Transverse colon (tissue), 4 donors: ENCODE measurements around the gene PARVA. TPM values are rescaled to one million over a fixed set of nuclear protein-coding genes. Genes with fewer than 3 reads are reported as not detected.

Source experiments
- DNase-seq: peaks from one replicate; pipeline ENCODE4 v3.0.0-alpha.2; 2019
- H3K27ac ChIP-seq, 4 donors: fragments of 200-600 bp; sonication (generic); 2 replicates each; pipeline ENCODE4 v1.5.1; 2016 to 2018; ENCODE audit warnings: inconsistent platforms in 4 of 4
- H3K27me3 ChIP-seq: fragments of 200-600 bp; sonication (generic); 2 replicates; pipeline ENCODE4 v1.5.1; 2017; ENCODE audit warnings: inconsistent platforms
- H3K36me3 ChIP-seq, 4 donors: fragments of 200-600 bp; sonication (generic); 2 replicates each; pipeline ENCODE4 v1.5.1; 2017 to 2019; ENCODE audit warnings: inconsistent platforms in 4 of 4
- H3K4me1 ChIP-seq, 4 donors: fragments of 200-600 bp; sonication (generic); 2 replicates each; pipeline ENCODE4 v1.5.1; 2017 to 2020; ENCODE audit warnings: inconsistent platforms in 4 of 4
- H3K4me3 ChIP-seq, 4 donors: fragments of 200-600 bp; sonication (generic); 1 replicate in 1 of 4; 2 replicates in 3 of 4; pipeline versions ENCODE4 v1.5.1 to v1.6.1; 2017 to 2019; ENCODE audit warnings: inconsistent platforms in 4 of 4
- H3K9me3 ChIP-seq, 2 donors: fragments of 200-600 bp; sonication (generic); 2 replicates each; pipeline ENCODE4 v1.5.1; 2017 to 2019; ENCODE audit warnings: inconsistent platforms in 2 of 2
- EP300 ChIP-seq: sonication (generic); formaldehyde crosslinking; IDR thresholded peaks from one replicate; pipeline ENCODE4 v1.6.1; 2017; ENCODE audit warnings: antibody characterized with exemption, low read depth
- POLR2A ChIP-seq: fragments of 450-650 bp; IDR thresholded peaks from one replicate; pipeline ENCODE4 v1.6.1; 2016; ENCODE audit warnings: antibody characterized with exemption, mild to moderate bottlenecking, moderate library complexity
- POLR2AphosphoS5 ChIP-seq, 3 donors: sonication (generic); formaldehyde crosslinking; IDR thresholded peaks; one replicate each; pipeline ENCODE4 v1.6.1; 2016; ENCODE audit warnings: antibody characterized with exemption in 3 of 3
- WGBS, 2 donors: methylation state at CpG; one replicate each; pipeline ENCODE4 v1.1.5; 2018; ENCODE audit warnings: low coverage in 1 of 2; 5-methylcytosine and 5-hydroxymethylcytosine counted together
- in situ Hi-C, 4 donors: fragments of 200-750 bp; cut with MboI; loops; one replicate each; pipeline versions ENCODE4 v1.15.0 to v1.15.1; 2017; ENCODE audit warnings: low sequenced_read_pairs in 3 of 4, low pct_ligation_motif_present in 1 of 4, low pct_unique_long_range_greater_than_20kb in 1 of 4
- intact Hi-C: fragments of 100-400 bp; cut with DNase I; formaldehyde crosslinking; loops from one replicate; pipeline ENCODE4 v1.15.1; 2023; ENCODE audit warnings: low total_unique reads
- total RNA-seq, 4 donors: library from RNA; depleted of rRNA; stranded (reverse); fragments of >200 nt; gene quantifications; one replicate each; pipeline ENCODE4 v1.1.0, GENCODE V29; 2016
- TF ChIP-seq, protein P1 (sequence below), 5 experiments: fragments of 200-600 bp in 3 of 5; fragments of 450-650 bp in 2 of 5; sonication (generic) in 3 of 5; IDR thresholded peaks; 1 replicate in 2 of 5; 2 replicates in 3 of 5; pipeline ENCODE4 v1.5.1; 2016 to 2017; ENCODE audit warnings: antibody characterized with exemption in 5 of 5, inconsistent platforms in 3 of 5, mild to moderate bottlenecking in 2 of 5, moderate library complexity in 1 of 5

The PARVA gene
- total RNA-seq, 4 donors from 2014 or later, result 34.3 to 82.0 (median 45.1) TPM

DNA sequence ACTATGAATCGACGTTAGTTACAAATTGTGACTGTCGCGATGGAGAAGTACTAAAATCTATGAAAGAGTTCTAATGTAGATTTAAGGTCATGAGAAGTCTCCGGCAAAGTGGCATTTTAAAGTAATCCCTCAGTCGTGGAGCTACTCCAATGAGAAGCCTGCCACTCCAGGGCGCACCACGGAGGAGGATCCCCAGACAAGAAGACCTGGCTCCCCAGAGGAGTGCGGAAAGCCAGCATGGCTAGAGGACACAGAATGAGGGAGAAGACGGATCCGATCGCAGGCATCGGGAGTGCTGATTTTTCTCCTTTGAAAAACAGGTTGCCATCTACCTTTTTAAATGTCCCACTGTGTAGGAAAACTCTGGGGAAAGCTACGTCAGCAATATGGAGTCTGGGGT is 155.2 kb downstream of the PARVA start:
- 96 to 97% methylated on average over 9 to 14 of the region's 14 CpGs for WGBS, 2 donors

DNA sequence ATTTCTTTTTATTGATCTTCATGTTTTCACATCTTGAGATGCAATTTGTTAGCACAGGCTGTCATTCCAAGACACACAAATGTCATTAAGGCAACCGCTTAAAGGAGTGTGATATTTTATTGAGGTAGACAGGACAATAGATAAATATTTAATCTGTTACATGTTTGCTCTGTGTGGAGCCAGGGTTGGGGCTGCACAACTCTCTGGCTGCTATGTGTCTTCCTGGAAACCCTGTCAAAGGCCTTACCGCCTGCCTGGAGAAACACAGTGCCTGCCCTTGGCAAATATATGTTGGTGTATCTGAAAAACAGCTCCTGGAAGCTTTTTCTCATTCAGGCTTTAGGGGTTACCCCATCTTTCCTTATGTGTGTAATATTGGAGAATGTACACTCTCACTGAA is 157.2 kb downstream of the PARVA start:
- in situ Hi-C loops (no loop called here), intact Hi-C loops (no loop called here)
- Histone ChIP-seq H3K4me1 (peaks cover 4 to 11% (median 9%) of the 10 kb centered on the region in 4 donors), H3K27ac (no peak overlapping the region), H3K36me3 (no peaks in the 10 kb centered on the region), H3K9me3 (no peaks in the 10 kb centered on the region), H3K4me3 (no peak overlapping the region), H3K27me3 (no peaks in the 10 kb centered on the region)
- DNase-seq, result no peak
- TF ChIP-seq POLR2AphosphoS5 (IDR thresholded peaks at IDR 0.05) (no peak), EP300 (no peak)
- WGBS, 2 donors, result 24 to 47% methylated on average over 2 of the region's 2 CpGs

More for the DNA sequence above, 155.2 kb downstream of the PARVA start:
- TF ChIP-seq POLR2A (no peak), EP300 (no peak), POLR2AphosphoS5 (IDR thresholded peaks at IDR 0.05) (no peak)
- TF ChIP-seq, protein P1, sequence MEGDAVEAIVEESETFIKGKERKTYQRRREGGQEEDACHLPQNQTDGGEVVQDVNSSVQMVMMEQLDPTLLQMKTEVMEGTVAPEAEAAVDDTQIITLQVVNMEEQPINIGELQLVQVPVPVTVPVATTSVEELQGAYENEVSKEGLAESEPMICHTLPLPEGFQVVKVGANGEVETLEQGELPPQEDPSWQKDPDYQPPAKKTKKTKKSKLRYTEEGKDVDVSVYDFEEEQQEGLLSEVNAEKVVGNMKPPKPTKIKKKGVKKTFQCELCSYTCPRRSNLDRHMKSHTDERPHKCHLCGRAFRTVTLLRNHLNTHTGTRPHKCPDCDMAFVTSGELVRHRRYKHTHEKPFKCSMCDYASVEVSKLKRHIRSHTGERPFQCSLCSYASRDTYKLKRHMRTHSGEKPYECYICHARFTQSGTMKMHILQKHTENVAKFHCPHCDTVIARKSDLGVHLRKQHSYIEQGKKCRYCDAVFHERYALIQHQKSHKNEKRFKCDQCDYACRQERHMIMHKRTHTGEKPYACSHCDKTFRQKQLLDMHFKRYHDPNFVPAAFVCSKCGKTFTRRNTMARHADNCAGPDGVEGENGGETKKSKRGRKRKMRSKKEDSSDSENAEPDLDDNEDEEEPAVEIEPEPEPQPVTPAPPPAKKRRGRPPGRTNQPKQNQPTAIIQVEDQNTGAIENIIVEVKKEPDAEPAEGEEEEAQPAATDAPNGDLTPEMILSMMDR (IDR thresholded peaks at IDR 0.05), result no peak
- Histone ChIP-seq H3K9me3 (no peaks in the 10 kb centered on the region), H3K4me1 (peaks cover under 1 to 9% (median 2%) of the 10 kb centered on the region in 4 donors), H3K4me3 (no peak overlapping the region), H3K36me3 (no peaks in the 10 kb centered on the region), H3K27me3 (no peaks in the 10 kb centered on the region), H3K27ac (no peak overlapping the region)
- in situ Hi-C loops, result no loop called here
- intact Hi-C loops, result no loop called here
- no peak for DNase-seq

DNA sequence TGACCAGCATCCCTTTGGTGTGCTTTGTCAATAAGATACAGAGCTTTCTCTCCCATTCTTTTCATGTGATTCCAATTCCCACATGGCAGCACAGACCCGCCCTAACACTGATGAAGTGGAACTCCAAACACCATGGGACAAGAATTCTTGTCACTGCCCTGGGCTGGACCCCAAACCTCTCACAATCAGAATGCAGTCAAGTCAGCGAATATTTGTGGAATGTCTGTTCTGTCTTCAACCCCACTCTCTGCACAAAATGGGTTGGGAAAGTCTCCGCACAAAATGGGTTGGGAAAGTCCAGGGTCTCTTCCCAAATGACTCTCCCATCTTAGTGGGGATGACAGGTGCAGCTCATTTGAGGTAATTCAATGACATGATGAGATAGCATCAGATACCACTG is 157.9 kb downstream of the PARVA start:
- DNase-seq, result no peak
- H3K27ac ChIP-seq, result no peak overlapping the region
- intact Hi-C loops, result no loop called here
- H3K4me3 ChIP-seq, result no peak overlapping the region
- no peaks in the 10 kb centered on the region for H3K27me3 ChIP-seq
- peaks cover 7 to 11% (median 9%) of the 10 kb centered on the region in 4 donors for H3K4me1 ChIP-seq
- in situ Hi-C loops, result no loop called here
- no peaks in the 10 kb centered on the region for H3K9me3 ChIP-seq
- H3K36me3 ChIP-seq, result no peaks in the 10 kb centered on the region
- TF ChIP-seq POLR2AphosphoS5 (IDR thresholded peaks at IDR 0.05) (no peak), EP300 (no peak), POLR2A (no peak)
- TF ChIP-seq, protein P1 (IDR thresholded peaks at IDR 0.05), result no peak
- 94% methylated on average over 3 of the region's 3 CpGs; no CpG with 5 or more reads in 1 of the 2 donors for WGBS, 2 donors

DNA sequence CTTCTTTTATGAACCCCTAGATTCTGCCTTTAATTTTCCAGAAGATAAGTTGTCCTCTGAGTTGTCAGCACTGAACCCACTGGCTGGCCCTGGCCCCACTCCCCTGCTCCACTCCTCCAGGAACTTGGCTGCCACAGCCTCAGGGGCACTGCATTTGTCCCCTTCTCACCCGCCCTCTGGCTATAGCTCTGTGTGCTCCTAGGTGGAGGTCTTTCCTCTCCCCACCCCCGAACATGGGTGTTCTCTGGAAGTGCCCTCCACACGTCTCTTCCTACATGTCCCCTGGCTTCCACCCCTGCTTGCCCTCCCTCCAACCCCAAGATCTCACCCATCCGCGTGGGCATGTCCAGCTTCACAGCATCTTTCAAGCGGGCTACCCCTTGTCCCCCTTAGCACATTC is 159.2 kb downstream of the PARVA start:
- in situ Hi-C loops (no loop called here), intact Hi-C loops (no loop called here)
- H3K4me3 ChIP-seq, result no peak overlapping the region
- no peak for DNase-seq
- H3K4me1 ChIP-seq, result peaks cover 12 to 22% (median 17%) of the 10 kb centered on the region in 4 donors
- H3K36me3 ChIP-seq, result no peaks in the 10 kb centered on the region
- TF ChIP-seq POLR2A (no peak), POLR2AphosphoS5 (IDR thresholded peaks at IDR 0.05) (no peak), EP300 (no peak)
- TF ChIP-seq, protein P1 (IDR thresholded peaks at IDR 0.05), result no peak
- H3K9me3 ChIP-seq, result no peaks in the 10 kb centered on the region
- H3K27ac ChIP-seq, result no peak overlapping the region
- 86 to 91% methylated on average over 3 to 6 of the region's 6 CpGs for WGBS, 2 donors
- H3K27me3 ChIP-seq, result no peaks in the 10 kb centered on the region

DNA sequence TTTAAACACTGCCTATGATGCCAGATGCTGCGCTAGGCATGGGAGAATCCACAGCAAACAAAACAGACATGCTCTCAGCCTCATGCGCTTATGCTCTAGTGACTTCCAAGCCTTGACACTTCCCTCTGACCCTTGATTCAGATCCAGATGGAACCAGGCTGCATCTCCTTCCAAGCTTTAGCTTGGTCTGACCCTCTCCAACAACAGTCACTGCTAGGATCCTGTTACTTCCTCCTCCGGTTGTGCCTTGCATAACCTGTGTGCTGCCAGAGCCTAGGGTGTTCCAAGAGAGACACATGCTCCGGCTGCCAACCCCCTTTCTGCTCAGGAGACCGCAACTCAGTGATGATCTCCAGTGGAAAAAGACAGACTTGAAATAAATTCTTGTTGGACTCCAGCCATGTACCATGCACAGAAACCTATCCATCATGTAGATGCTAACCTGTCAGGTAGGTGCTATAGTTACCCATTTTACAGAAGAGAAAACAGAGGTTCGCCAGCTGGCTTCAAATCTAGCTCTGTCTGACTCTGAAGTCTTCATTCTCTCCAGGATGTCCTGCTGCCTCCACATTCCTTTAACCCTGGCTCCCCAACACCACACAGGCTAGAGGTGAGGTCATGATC is 160.5 kb downstream of the PARVA start:
- H3K27ac ChIP-seq, result peak overlapping the region in 3 of 4 donors; percentile 74 to 79 (median 76)
- no peak for DNase-seq
- no peak overlapping the region for H3K4me3 ChIP-seq
- intact Hi-C loops, result no loop called here
- no peaks in the 10 kb centered on the region for H3K36me3 ChIP-seq
- peaks cover 12 to 22% (median 18%) of the 10 kb centered on the region in 4 donors for H3K4me1 ChIP-seq
- TF ChIP-seq EP300 (no peak), POLR2AphosphoS5 (IDR thresholded peaks at IDR 0.05) (no peak), POLR2A (no peak)
- TF ChIP-seq, protein P1 (IDR thresholded peaks at IDR 0.05), result no peak
- H3K9me3 ChIP-seq, result no peaks in the 10 kb centered on the region
- 63 to 70% methylated on average over 5 to 6 of the region's 6 CpGs for WGBS, 2 donors
- in situ Hi-C loops, result no loop called here
- H3K27me3 ChIP-seq, result no peaks in the 10 kb centered on the region
